Epidermal melanocyte (primary cell): ENCODE measurements around the gene MFF.

Source experiments
- DNase-seq: peaks from one replicate; pipeline ENCODE4 v3.0.0; 2011; ENCODE audit warnings: low spot score; ENCODE audit not compliant: insufficient read length

The MFF gene

GRCh38 chr2:227324995-227325838 is at the start of gene MFF:
Gene MFF, plus strand, starts transcription at chr2:227325251. Its CDS starts 5,415 bp downstream, at chr2:227330666.
- peak; percentile 93 for DNase-seq

DNA sequence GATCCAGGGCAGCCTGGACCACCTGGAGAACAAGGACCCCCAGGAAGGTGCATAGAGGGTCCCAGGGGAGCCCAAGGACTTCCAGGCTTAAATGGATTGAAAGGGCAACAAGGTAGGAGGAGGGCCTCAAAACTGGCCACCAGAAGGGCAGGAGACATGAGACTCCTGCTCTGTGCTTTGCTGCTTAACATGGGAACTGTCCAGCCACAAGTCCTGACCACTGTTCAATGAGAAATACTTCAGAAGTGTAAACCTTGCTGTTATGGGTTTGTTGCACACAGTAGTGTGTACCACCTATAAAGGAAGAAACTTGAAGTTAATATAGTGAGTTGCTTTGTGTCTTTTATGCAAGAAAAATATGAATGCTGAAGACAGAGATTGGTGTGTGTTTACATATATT is 44.2 kb upstream of the MFF start:
- DNase-seq, result no peak

GRCh38 chr2:227285741-227286236 is 39.3 kb upstream of the MFF start:
- no peak for DNase-seq

- no peak for DNase-seq
Observed at GRCh38 chr2:227287771-227288170, 37.3 kb upstream of the MFF start.

- DNase-seq, result no peak
Observed at GRCh38 chr2:227292314-227292713, 32.7 kb upstream of the MFF start.

GRCh38 chr2:227293531-227293930 is 31.5 kb upstream of the MFF start:
- no peak for DNase-seq

DNA sequence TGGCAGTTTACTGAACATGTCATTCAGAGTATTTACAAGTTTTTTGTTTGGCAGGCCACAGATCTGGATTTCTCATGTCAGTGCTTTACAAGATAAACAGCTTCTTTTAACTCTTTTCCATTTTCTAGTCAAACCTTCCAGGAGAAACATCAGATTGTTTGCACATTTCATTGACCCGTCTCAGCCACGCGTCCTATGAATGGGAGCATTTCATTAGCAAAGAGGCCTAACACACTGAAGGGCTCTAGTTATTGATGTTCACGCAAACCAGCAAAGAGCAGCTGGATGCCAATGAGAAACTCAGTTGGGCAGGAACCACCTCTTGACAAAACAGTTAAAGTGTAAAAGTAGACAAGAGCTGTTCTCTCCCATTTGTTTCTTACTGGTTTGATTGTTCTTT is 29.2 kb upstream of the MFF start:
- no peak for DNase-seq

DNA sequence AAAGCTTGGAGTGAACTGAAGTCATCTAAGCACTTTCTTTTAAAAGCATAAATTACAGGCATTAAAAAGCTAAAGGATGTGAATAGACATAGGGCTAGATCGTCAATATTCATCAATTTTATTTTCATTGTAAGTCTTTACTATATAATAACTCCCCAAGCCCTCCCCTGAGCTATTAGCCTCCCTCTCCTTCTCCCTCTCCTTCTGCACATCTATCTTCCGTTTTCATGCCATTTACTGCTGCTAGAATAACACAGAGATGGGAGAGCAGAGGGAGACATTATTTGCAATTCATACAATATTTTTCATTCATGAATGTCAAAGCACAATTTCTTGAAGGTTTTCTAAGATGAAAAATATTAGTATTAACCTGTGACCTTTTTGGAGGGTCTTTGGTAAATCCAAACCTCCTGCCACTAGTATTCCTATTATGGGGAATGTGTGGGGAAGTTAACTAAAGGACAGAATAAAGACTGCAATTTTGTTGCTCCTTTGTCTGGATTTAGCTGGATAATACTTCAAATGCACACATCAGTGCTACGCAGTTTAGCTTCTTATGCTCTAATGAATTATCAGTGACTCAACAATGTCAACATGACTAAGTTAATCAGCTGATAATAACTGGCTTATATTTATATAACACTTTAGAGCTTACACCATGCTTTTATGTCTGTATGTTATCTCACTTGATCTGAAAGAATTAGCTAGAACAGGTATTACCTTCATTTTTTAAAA is 28.2 kb upstream of the MFF start:
- DNase-seq, result no peak

DNA sequence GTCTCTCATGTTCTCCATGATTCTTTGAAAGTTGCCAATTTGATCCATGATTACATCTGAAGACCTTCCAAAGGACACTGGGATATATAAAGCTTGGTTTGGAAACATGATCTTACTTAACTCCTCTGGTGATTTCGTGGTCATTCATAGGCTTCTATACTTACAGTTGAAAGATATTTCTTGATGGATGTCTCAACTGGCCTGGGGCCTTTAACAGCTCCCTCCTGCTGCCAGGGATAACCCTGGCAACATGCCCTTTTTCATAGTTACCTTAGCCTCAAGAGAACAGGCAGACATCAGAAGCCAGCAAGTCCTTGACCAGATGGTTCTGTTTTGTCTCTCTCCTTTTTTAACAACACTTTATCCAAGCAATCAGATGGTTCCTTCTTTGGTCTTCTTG is 23.5 kb upstream of the MFF start:
- DNase-seq, result no peak

DNA sequence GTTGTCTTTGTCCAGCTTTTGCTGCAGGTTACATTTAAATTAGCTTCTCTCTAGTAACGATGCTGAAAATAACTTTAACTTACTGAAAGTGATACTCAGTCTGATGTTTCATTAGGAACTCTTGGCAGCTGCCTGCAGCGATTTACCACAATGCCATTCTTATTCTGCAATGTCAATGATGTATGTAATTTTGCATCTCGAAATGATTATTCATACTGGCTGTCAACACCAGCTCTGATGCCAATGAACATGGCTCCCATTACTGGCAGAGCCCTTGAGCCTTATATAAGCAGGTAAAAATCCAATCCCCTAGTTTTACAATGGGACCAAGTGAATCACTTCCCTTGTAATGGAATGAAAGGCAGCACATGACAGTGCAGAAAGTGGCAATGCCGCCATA is 16.3 kb upstream of the MFF start:
- DNase-seq, result no peak

GRCh38 chr2:227310756-227311110 is 14.3 kb upstream of the MFF start:
- DNase-seq, result no peak

GRCh38 chr2:227311861-227312506 is 13.1 kb upstream of the MFF start:
- no peak for DNase-seq

DNA sequence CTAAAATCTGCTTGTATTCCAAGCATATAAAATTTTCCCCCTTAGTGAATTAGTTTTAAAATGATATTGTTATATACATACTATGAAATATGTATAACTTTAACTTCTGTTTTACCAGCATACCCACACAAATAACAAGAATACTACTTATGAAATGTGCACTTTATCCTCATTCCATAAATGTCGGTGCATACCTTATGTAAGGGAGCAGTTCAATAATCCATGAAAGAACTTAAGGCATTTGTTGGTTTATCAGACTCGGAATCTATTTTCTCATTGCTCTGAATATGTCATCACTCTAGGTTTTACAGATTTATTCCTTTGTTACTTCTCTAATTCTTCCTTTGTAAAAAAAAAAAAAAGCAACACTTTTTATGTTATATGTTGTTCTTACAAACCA is 12.5 kb upstream of the MFF start:
- DNase-seq, result no peak

GRCh38 chr2:227313310-227313709 is 11.7 kb upstream of the MFF start:
- DNase-seq, result no peak

- no peak for DNase-seq
Observed at GRCh38 chr2:227317834-227318233, 7.2 kb upstream of the MFF start.

- no peak for DNase-seq
Observed at GRCh38 chr2:227320305-227321094, 4.6 kb upstream of the MFF start.

GRCh38 chr2:227322530-227323205 is 2.4 kb upstream of the MFF start:
- no peak for DNase-seq

- DNase-seq, result no peak
Observed at GRCh38 chr2:227323818-227324217, 1.2 kb upstream of the MFF start.

- peak; percentile 52 for DNase-seq
Observed at GRCh38 chr2:227324642-227324994, 433 bp upstream of the MFF start.

DNA sequence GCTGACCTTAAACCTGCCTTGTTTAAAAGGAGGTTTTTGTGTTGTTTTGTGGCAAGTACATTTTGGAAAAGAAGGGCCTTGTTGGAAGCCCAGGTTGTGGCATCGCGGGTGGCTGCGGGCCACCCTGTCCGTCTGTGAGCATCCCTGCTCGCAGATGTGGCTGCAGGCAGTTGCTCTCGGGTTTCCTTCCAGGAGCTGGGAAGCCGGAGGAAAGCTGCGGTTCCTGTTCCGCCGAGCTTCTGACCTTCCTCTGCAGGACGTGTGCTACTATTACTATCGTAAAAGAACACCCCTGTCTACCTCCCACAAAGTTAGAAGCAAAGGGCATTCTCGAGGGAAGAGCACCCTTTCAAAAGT is 766 bp downstream of the MFF start:
- no peak for DNase-seq

GRCh38 chr2:227326783-227327182 is 1.7 kb downstream of the MFF start:
- no peak for DNase-seq
